Measurements from ENCODE around the gene TAS1R3. TPM values are rescaled to one million over a fixed set of nuclear protein-coding genes. Genes with fewer than 3 reads are reported as not detected.

TAS1R3 gene
- total RNA-seq, 4 donors from 2014 or later: 0.13 to 0.57 (median 0.30) TPM

- Histone ChIP-seq H3K27me3 (peaks cover 0 to 12% (median 0%) of the 10 kb centered on the region in 4 donors), H3K9me3 (no peaks in the 10 kb centered on the region), H3K4me1 (peaks cover 9 to 23% (median 11%) of the 10 kb centered on the region in 3 donors), H3K27ac (no peak overlapping the region), H3K4me3 (no peak overlapping the region), H3K36me3 (peaks cover 3 to 48% (median 13%) of the 10 kb centered on the region in 3 donors)
- DNase-seq: no peak
- 83 to 84% methylated on average over 5 to 7 of the region's 9 CpGs for WGBS, 2 donors
- TF ChIP-seq POLR2A (IDR thresholded peaks at IDR 0.05) (no peak), CTCF (IDR thresholded peaks at IDR 0.05) (no peak)
- intact Hi-C loops (cut with DNase I): loop anchor here (5.0 to 10.0 kb wide), 2 partner anchors 170 to 258 kb away; no protein-coding TSS in a partner anchor
Observed at GRCh38 chr1:1292442-1292779, 38.7 kb upstream of the TAS1R3 start.

- no peak overlapping the region for H3K27ac ChIP-seq
- 93 to 95% methylated on average over 6 to 9 of the region's 18 CpGs for WGBS, 2 donors
- no peaks in the 10 kb centered on the region for H3K9me3 ChIP-seq
- H3K27me3 ChIP-seq: peaks cover 0 to 8% (median 0%) of the 10 kb centered on the region in 4 donors
- no peak overlapping the region for H3K4me3 ChIP-seq
- no peak for TF ChIP-seq CTCF (IDR thresholded peaks at IDR 0.05)
- no peak for TF ChIP-seq POLR2A (IDR thresholded peaks at IDR 0.05)
- peaks cover 3 to 52% (median 17%) of the 10 kb centered on the region in 3 donors for H3K36me3 ChIP-seq
- DNase-seq: no peak
- H3K4me1 ChIP-seq: peaks cover 9 to 23% (median 11%) of the 10 kb centered on the region in 3 donors
- intact Hi-C loops (cut with DNase I): loop anchor here (5.0 to 10.0 kb wide), 2 partner anchors 171 to 258 kb away; no protein-coding TSS in a partner anchor
Observed at GRCh38 chr1:1292851-1293250, 38.2 kb upstream of the TAS1R3 start.

- TF ChIP-seq POLR2A (IDR thresholded peaks at IDR 0.05): no peak
- no peak for TF ChIP-seq CTCF (IDR thresholded peaks at IDR 0.05)
- H3K9me3 ChIP-seq: no peaks in the 10 kb centered on the region
- H3K4me3 ChIP-seq: no peak overlapping the region
- no peak overlapping the region for H3K27ac ChIP-seq
- peaks cover 3 to 59% (median 20%) of the 10 kb centered on the region in 3 donors for H3K36me3 ChIP-seq
- WGBS, 2 donors: 77 to 92% methylated on average over 3 to 21 of the region's 94 CpGs
- no peak for DNase-seq
- intact Hi-C loops (cut with DNase I): loop anchor here (5.0 to 10.0 kb wide), 2 partner anchors 171 to 259 kb away; no protein-coding TSS in a partner anchor
- peaks cover 0 to 5% (median 0%) of the 10 kb centered on the region in 4 donors for H3K27me3 ChIP-seq
- peaks cover 9 to 23% (median 11%) of the 10 kb centered on the region in 3 donors for H3K4me1 ChIP-seq
Observed at GRCh38 chr1:1293263-1294249, 37.5 kb upstream of the TAS1R3 start.

GRCh38 chr1:1294250-1294890, 36.7 kb upstream of the TAS1R3 start:
- TF ChIP-seq CTCF (IDR thresholded peaks at IDR 0.05) (no peak), POLR2A (IDR thresholded peaks at IDR 0.05) (no peak)
- H3K4me1 ChIP-seq: peaks cover 9 to 23% (median 11%) of the 10 kb centered on the region in 3 donors
- intact Hi-C loops (cut with DNase I): loop anchor here (5.0 to 10.0 kb wide), 2 partner anchors 172 to 260 kb away; no protein-coding TSS in a partner anchor
- WGBS, 2 donors: 95% methylated on average over 10 of the region's 58 CpGs; no CpG with 5 or more reads in 1 of the 2 donors
- no peak for DNase-seq
- peaks cover 0 to 5% (median 0%) of the 10 kb centered on the region in 4 donors for H3K27me3 ChIP-seq
- H3K9me3 ChIP-seq: no peaks in the 10 kb centered on the region
- H3K27ac ChIP-seq: no peak overlapping the region
- H3K4me3 ChIP-seq: no peak overlapping the region
- H3K36me3 ChIP-seq: peaks cover 3 to 67% (median 20%) of the 10 kb centered on the region in 3 donors
